GM12878 (cell line): ENCODE data around the gene RND2. TPM values are rescaled to one million over a fixed set of nuclear protein-coding genes. Genes with fewer than 3 reads are reported as not detected.
A peak's percentile ranks its signal among the peaks of the same experiment; 100 is the strongest.

Experiments used
- ATAC-seq: fragments of 200-7000 bp; cut with Tn5 transposase; 3 replicates; pipeline ENCODE4 v1.9.1; 2020; ENCODE audit warnings: mild to moderate bottlenecking, moderate library complexity
- BruUV-seq: library from RNA; stranded (reverse); fragments of 400-500 nt; replicated peaks from 2 replicates; lab custom pipeline; 2021; lab: Mats Ljungman, UMichigan
- CTCF ChIA-PET: fragments of 300-600 bp; sonication (Branson Sonifier 250); formaldehyde crosslinking; extraction: SDS; loops from one replicate; lab custom pipeline; 2021; ENCODE audit warnings: inconsistent platforms; lab: Yijun Ruan, JAX
- POLR2A ChIA-PET: fragments of 350-600 bp; formaldehyde crosslinking; extraction: SDS; loops from one replicate; lab custom pipeline; 2021; ENCODE audit warnings: inconsistent platforms; lab: Charles Lee
- RAD21 ChIA-PET: fragments of 300-600 bp; sonication (Branson Sonifier 250); formaldehyde crosslinking; loops from one replicate; lab custom pipeline; 2023; ENCODE audit warnings: antibody characterized with exemption; ENCODE audit not compliant: unreplicated experiment; lab: Charles Lee
- SMC1A ChIA-PET: fragments of 300-600 bp; sonication (Branson Sonifier 250); formaldehyde crosslinking; loops from one replicate; lab custom pipeline; 2023; ENCODE audit not compliant: unreplicated experiment, uncharacterized antibody; lab: Charles Lee
- DNase-seq: peaks from one replicate; pipeline ENCODE4 v3.0.0-alpha.2; 2011; ENCODE audit warnings: low read depth, low spot score
- FAIRE-seq: peaks from 3 replicates; lab custom pipeline; 2011; peaks lifted over from hg19 to GRCh38; lab: Jason Lieb, UNC
- H2AFZ ChIP-seq: 2 replicates; pipeline ENCODE4 v1.6.0; 2011; ENCODE audit warnings: low read depth, low read length, control low read depth; ENCODE audit not compliant: control insufficient read depth
- H3K27ac ChIP-seq: 2 replicates; pipeline ENCODE4 v1.5.1; 2011; ENCODE audit warnings: control low read depth; ENCODE audit not compliant: control insufficient read depth, insufficient read depth
- H3K27me3 ChIP-seq, 2 experiments: replicated peaks in 1 of 2; 2 replicates each; pipeline versions ENCODE4 v1.6.0 to v1.6.1; 2011; ENCODE audit warnings: low read length in 1 of 2; ENCODE audit not compliant: control insufficient read depth in 2 of 2, insufficient read depth in 2 of 2
- H3K36me3 ChIP-seq, 2 experiments: 2 replicates each; pipeline ENCODE4 v1.5.1; 2011; ENCODE audit warnings: low read length in 1 of 2; ENCODE audit not compliant: control insufficient read depth in 2 of 2, insufficient read depth in 2 of 2
- H3K4me1 ChIP-seq: 2 replicates; pipeline ENCODE4 v1.6.1; 2011; ENCODE audit warnings: mild to moderate bottlenecking, low read length, moderate library complexity, mixed read lengths; ENCODE audit not compliant: control insufficient read depth, insufficient read depth
- H3K4me2 ChIP-seq: 2 replicates; pipeline ENCODE4 v1.6.0; 2011; ENCODE audit warnings: control low read depth; ENCODE audit not compliant: control insufficient read depth, insufficient read depth
- H3K4me3 ChIP-seq: fragments of 200-600 bp; sonication (generic); 2 replicates; pipeline ENCODE4 v1.5.1; 2016
- H3K79me2 ChIP-seq: 2 replicates; pipeline ENCODE4 v1.6.0; 2011; ENCODE audit warnings: low read length; ENCODE audit not compliant: control insufficient read depth, insufficient read depth
- H3K9ac ChIP-seq: 2 replicates; pipeline ENCODE4 v1.8.0; 2011; ENCODE audit warnings: low read length, control low read depth, mixed read lengths; ENCODE audit not compliant: control insufficient read depth, insufficient read depth
- H3K9me3 ChIP-seq: replicated peaks from 3 replicates; pipeline ENCODE4 v1.5.1; 2011; ENCODE audit warnings: mild to moderate bottlenecking, low read length; ENCODE audit not compliant: control insufficient read depth, insufficient read depth
- H4K20me1 ChIP-seq: 2 replicates; pipeline ENCODE4 v1.6.0; 2011; ENCODE audit not compliant: control insufficient read depth, insufficient read depth
- GABPA ChIP-seq: IDR thresholded peaks from 2 replicates; pipeline ENCODE4 v1.6.1; 2014; ENCODE audit warnings: antibody characterized with exemption, low read depth, mild to moderate bottlenecking, inconsistent platforms
- HCFC1 ChIP-seq: fragments of 150-350 bp; IDR thresholded peaks from 2 replicates; pipeline ENCODE4 v1.6.1; 2014; ENCODE audit warnings: low read length
- HDGF ChIP-seq: fragments of 450-650 bp; IDR thresholded peaks from 2 replicates; pipeline ENCODE4 v1.6.1; 2016; ENCODE audit warnings: antibody characterized with exemption
- MTA2 ChIP-seq: fragments of 450-650 bp; IDR thresholded peaks from 2 replicates; pipeline ENCODE4 v1.6.1; 2016; ENCODE audit warnings: low read depth, mild to moderate bottlenecking, moderate library complexity
- SMC3 ChIP-seq: IDR thresholded peaks from 2 replicates; pipeline ENCODE4 v1.6.1; 2011; ENCODE audit warnings: low read length, improper control_type of control experiment, borderline replicate concordance
- STAT3 ChIP-seq: IDR thresholded peaks from 2 replicates; pipeline ENCODE4 v1.6.1; 2011; ENCODE audit warnings: low read depth, low read length, improper control_type of control experiment
- ZNF24 ChIP-seq: fragments of 450-650 bp; IDR thresholded peaks from 2 replicates; pipeline ENCODE4 v1.6.1; 2017; ENCODE audit warnings: antibody characterized with exemption, mild to moderate bottlenecking
- WGBS: methylation state at CpG from one replicate; pipeline ENCODE4 v1.1.6; 2016; ENCODE audit warnings: low lambda C conversion rate; ENCODE audit not compliant: insufficient replicate concordance, insufficient coverage; ENCODE audit errors: missing lambda C conversion rate; 5-methylcytosine and 5-hydroxymethylcytosine counted together
- in situ Hi-C: fragments of 300-500 bp; cut with MboI; formaldehyde crosslinking; loops from 9 replicates; pipeline ENCODE4 v1.14.3; 2018; ENCODE audit warnings: mixed read lengths
- intact Hi-C: fragments of 100-400 bp; cut with micrococcal nuclease; formaldehyde crosslinking; loops from one replicate; pipeline ENCODE4 v1.14.2; 2022; ENCODE audit not compliant: unreplicated experiment
- polyA plus RNA-seq, 11 experiments: library from polyadenylated mRNA; depleted of rRNA in 4 of 11; unstranded in 6 of 11; stranded (reverse) in 5 of 11; fragments of >200 nt; fragmentation: Nextera tagmentation in 4 of 11; fragmentation: Illumina TruSeq in 1 of 11; extraction: Ambion mirVana in 4 of 11; extraction: Trizol in 1 of 11; gene quantifications; 1 replicate in 1 of 11; 2 replicates in 10 of 11; pipeline versions ENCODE4 v1.2.1 to v1.2.3, GENCODE V29; 2011 to 2016; ENCODE audit warnings: inconsistent platforms in 2 of 11, missing spikeins in 2 of 11, low read depth in 1 of 11
- total RNA-seq, 4 experiments: library from RNA; depleted of rRNA in 3 of 4; stranded (reverse); fragments of >200 nt in 3 of 4; fragmentation: Illumina TruSeq in 1 of 4; extraction: Trizol in 1 of 4; gene quantifications; 2 replicates each; pipeline versions ENCODE4 v1.2.1 to v1.2.3, GENCODE V29; 2013 to 2021
- TF ChIP-seq, protein P1 (sequence below): fragments of 450-650 bp; IDR thresholded peaks from 2 replicates; pipeline ENCODE4 v1.6.1; 2018; ENCODE audit warnings: borderline replicate concordance, mild to moderate bottlenecking; ENCODE audit not compliant: partially characterized antibody

The RND2 gene
- total and polyA plus RNA-seq, 10 of the 15 experiments (the other 5 are each of a cell fraction or from before 2014, with no cell fraction given) = 0.01 to 0.05 (median 0.03) TPM; not detected in 6

DNA sequence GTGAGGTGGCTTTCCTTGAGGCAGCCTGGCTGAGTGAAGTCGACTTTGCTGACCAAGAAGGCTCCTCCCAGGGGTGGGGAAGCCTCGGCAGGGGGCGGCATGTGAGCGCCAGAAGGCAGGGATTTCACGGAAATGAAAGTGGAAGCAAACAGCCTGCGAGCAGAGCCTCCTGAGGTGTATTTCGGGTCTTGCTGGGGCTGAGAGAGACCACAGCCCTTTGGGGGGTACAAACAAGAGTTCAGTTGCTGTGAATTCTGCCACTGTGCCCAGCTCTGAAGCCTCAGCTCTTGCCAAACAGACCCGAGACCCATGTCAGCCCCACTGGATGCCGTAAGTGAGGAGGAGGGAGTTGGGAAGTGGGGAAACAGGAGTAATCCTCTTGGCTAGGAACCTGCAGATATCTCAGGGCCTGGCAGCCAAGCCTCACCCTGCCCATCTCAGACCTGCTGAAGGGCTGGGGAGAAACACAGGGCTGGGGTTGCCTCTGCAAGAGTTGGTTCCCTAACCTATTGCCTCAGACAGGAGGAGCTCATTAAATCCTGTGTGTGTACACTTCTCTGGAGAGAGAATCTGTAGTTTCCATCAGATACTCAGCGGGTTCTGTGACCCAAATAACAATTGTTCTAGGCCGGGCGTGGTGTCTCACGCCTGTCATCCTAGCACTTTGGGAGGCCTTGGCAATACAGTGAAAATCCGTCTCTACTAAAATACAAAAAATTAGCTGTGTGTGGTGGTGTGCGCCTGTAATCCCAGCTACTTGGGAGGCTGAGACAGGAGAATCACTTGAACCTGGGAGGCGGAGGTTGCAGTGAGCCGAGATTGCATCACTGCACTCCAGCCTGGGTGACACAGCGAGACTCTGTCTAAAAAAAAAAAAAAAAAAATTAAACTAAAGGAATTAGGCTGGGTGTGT lies 18.1 kb upstream of the RND2 start, which contains the start of gene IFI35 (continued):
- TF ChIP-seq GABPA (no peak), SMC3 (peak; percentile 41; the same call in 1 of the 2 replicates), STAT3 (0 out of 2 replicates have a peak, but pooled peaks have one; percentile 46), HCFC1 (no peak), MTA2 (no peak)

DNA sequence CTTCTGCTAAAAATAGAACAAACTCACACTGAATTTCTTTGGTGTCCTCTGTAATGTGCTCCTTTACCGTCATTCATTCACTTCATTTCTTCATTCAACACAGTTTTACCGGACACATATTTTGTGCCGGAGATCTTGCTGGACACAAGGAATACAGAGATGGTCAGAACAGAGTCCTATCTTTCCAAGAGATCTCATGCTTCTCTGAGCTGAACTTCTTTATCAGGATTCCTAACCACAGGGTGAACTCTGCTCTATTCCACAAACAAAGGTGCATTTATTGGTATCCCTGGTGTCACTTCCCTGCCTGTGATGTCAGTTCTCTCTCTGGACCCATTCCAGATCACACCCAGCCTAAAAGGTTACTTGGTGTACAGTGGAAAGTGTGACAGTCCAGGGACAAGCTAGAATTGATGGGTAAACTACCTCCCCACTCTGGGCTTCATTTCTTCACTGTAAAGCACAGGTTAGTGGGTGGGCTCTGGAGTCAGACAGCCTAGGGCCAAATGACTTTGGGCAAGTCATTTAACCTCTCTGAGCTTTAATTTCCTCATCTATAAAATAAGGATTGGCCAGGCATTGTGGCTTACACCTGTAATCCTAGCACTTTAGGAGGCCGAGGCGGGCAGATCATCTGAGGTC lies 14.2 kb upstream of the RND2 start:
- DNase-seq (no peak), FAIRE-seq (no peak), ATAC-seq (no peak)
- H3K36me3 ChIP-seq = peaks cover 8 to 21% of the 10 kb centered on the region in 2 experiments
- no peak overlapping the region for H3K4me3 ChIP-seq
- 97% methylated on average over 5 of the region's 5 CpGs for WGBS
- CTCF ChIA-PET = interaction anchor here (0.6 to 1.7 kb wide), 4 partner anchors 13 to 299 kb away, joined by 3 to 5 read pairs (median 4); partner anchors contain the start of gene RPL27
- POLR2A ChIA-PET = interaction anchor here (0.5 to 1.1 kb wide), 3 partner anchors 12 to 415 kb away, joined by 3 to 7 read pairs (median 3); partner anchors contain the start of genes RND2 and VAT1
- TF ChIP-seq HDGF (no peak), ZNF24 (peak; percentile 87)
- TF ChIP-seq, protein P1, sequence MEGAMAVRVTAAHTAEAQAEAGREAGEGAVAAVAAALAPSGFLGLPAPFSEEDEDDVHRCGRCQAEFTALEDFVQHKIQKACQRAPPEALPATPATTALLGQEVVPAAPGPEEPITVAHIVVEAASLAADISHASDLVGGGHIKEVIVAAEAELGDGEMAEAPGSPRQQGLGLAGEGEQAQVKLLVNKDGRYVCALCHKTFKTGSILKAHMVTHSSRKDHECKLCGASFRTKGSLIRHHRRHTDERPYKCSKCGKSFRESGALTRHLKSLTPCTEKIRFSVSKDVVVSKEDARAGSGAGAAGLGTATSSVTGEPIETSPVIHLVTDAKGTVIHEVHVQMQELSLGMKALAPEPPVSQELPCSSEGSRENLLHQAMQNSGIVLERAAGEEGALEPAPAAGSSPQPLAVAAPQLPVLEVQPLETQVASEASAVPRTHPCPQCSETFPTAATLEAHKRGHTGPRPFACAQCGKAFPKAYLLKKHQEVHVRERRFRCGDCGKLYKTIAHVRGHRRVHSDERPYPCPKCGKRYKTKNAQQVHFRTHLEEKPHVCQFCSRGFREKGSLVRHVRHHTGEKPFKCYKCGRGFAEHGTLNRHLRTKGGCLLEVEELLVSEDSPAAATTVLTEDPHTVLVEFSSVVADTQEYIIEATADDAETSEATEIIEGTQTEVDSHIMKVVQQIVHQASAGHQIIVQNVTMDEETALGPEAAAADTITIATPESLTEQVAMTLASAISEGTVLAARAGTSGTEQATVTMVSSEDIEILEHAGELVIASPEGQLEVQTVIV = peak; percentile 23
- no peaks in the 10 kb centered on the region for H3K27me3 ChIP-seq
- H3K27ac ChIP-seq = no peak overlapping the region
- peaks cover 29% of the 10 kb centered on the region for H3K79me2 ChIP-seq
- peak overlapping the region; percentile 4; the same call in 1 of the 2 replicates for H3K4me2 ChIP-seq
- H3K9me3 ChIP-seq = no peaks in the 10 kb centered on the region
- H4K20me1 ChIP-seq = no peaks in the 10 kb centered on the region
- H2AFZ ChIP-seq = no peak overlapping the region
- no TSS peak for BruUV-seq
- in situ Hi-C loops (loop anchor here (5.0 kb wide), 1 partner anchor 327 kb away; no protein-coding TSS in a partner anchor), intact Hi-C loops (no loop called here)
- RAD21 ChIA-PET = no interaction called here
- peaks cover 6% of the 10 kb centered on the region for H3K4me1 ChIP-seq
- SMC1A ChIA-PET = interaction anchor here (0.6 to 1.7 kb wide), 3 partner anchors 13 to 54 kb away, joined by 3 to 4 read pairs (median 3); partner anchors contain the start of gene RPL27
- H3K9ac ChIP-seq = no peak overlapping the region
